Islet precursor cell (in vitro differentiated cells): ENCODE results near the gene LRFN2.
A peak's percentile ranks its signal among the peaks of the same experiment; 100 is the strongest.

ENCODE experiments used
- DNase-seq: peaks from one replicate; pipeline ENCODE4 v3.0.0-alpha.2; 2018

The LRFN2 gene

GRCh38 chr6:40585651-40586269, 1.4 kb downstream of the LRFN2 start:
- DNase-seq = peak; percentile 56

- DNase-seq = no peak
These were observed 1.9 kb downstream of the LRFN2 start for GRCh38 chr6:40585223-40585622.

- DNase-seq = no peak
These were observed 2.4 kb downstream of the LRFN2 start for GRCh38 chr6:40584741-40585140.

- no peak for DNase-seq
These were observed 3.5 kb downstream of the LRFN2 start for GRCh38 chr6:40583709-40584108.

GRCh38 chr6:40582892-40583291, 4.3 kb downstream of the LRFN2 start:
- no peak for DNase-seq

- DNase-seq = no peak
These were observed 8.1 kb downstream of the LRFN2 start for GRCh38 chr6:40579101-40579500.

GRCh38 chr6:40577672-40578071, 9.5 kb downstream of the LRFN2 start:
- DNase-seq = no peak

GRCh38 chr6:40573221-40573620, 13.9 kb downstream of the LRFN2 start:
- no peak for DNase-seq

GRCh38 chr6:40569162-40569910, 17.8 kb downstream of the LRFN2 start:
- DNase-seq = no peak

GRCh38 chr6:40568062-40568708, 19.0 kb downstream of the LRFN2 start:
- DNase-seq = peak; percentile 61

GRCh38 chr6:40563111-40563510, 24.1 kb downstream of the LRFN2 start:
- no peak for DNase-seq

- DNase-seq = no peak
These were observed 28.1 kb downstream of the LRFN2 start for GRCh38 chr6:40559056-40559455.

- no peak for DNase-seq
These were observed 29.1 kb downstream of the LRFN2 start for GRCh38 chr6:40558102-40558501.

GRCh38 chr6:40556881-40557280, 30.3 kb downstream of the LRFN2 start:
- DNase-seq = no peak

- DNase-seq = no peak
These were observed 31.1 kb downstream of the LRFN2 start for GRCh38 chr6:40556023-40556422.

GRCh38 chr6:40555092-40555491, 32.1 kb downstream of the LRFN2 start:
- DNase-seq = no peak

- DNase-seq = no peak
These were observed 34.2 kb downstream of the LRFN2 start for GRCh38 chr6:40552941-40553340.

- DNase-seq = no peak
These were observed 35.1 kb downstream of the LRFN2 start for GRCh38 chr6:40551966-40552505.

GRCh38 chr6:40550202-40551101, 36.7 kb downstream of the LRFN2 start:
- no peak for DNase-seq

GRCh38 chr6:40545954-40546353, 41.2 kb downstream of the LRFN2 start:
- DNase-seq = peak; percentile 78

GRCh38 chr6:40543776-40544175, 43.4 kb downstream of the LRFN2 start:
- no peak for DNase-seq

- DNase-seq = no peak
These were observed 44.0 kb downstream of the LRFN2 start for GRCh38 chr6:40543146-40543545.
